ENCODE results near the gene SHISA4.

- no peak for TF ChIP-seq EZH2 (IDR thresholded peaks at IDR 0.05)
- no peak for TF ChIP-seq POLR2AphosphoS5 (IDR thresholded peaks at IDR 0.05; ENCODE audit: borderline replicate concordance, low read depth, low read length)
- TF ChIP-seq FOXP2 (optimal IDR thresholded peaks at IDR 0.05; ENCODE audit: control extremely low read depth, extremely low read length, insufficient read depth) = no peak
Measured at GRCh38 chr1:201895913-201896807, 7.5 kb downstream of the SHISA4 start.
